Fibroblast of skin of abdomen (primary cell): ENCODE measurements around the gene BBS4.
"Not testable (repeated sequence)": the region's sequence is repeated elsewhere in the genome, so short reads cannot be mapped to it uniquely, and the experiment has no call there.

Source experiments
- DNase-seq: peaks from one replicate; pipeline ENCODE4 v3.0.0-alpha.2; 2013

The BBS4 gene

GRCh38 chr15:72700076-72700475 lies 14.1 kb downstream of the BBS4 start:
- DNase-seq = no peak

DNA sequence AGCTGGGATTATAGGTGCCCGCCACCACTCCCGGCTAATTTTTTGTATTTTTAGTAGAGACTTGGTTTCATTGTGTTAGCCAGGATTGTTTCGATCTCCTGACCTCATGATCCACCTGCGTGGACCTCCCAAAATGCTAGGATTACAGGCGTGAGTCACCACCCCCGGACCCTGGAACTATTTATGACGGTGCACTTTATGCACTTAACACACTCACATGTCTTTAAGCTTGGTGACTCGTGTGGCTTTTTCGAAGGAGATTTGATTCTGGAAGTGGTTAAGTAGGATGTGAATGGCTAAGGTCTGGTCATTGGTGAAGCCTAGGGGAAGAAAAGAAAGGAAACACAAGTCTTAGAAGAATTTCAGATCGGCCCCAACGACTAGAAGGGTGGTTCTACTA lies 20.3 kb downstream of the BBS4 start:
- peak; percentile 33 for DNase-seq

GRCh38 chr15:72708551-72709303 lies 22.7 kb downstream of the BBS4 start:
- peak; percentile 18 for DNase-seq

- peak; percentile 64 for DNase-seq
Observed at GRCh38 chr15:72722071-72722696, 36.2 kb downstream of the BBS4 start.

DNA sequence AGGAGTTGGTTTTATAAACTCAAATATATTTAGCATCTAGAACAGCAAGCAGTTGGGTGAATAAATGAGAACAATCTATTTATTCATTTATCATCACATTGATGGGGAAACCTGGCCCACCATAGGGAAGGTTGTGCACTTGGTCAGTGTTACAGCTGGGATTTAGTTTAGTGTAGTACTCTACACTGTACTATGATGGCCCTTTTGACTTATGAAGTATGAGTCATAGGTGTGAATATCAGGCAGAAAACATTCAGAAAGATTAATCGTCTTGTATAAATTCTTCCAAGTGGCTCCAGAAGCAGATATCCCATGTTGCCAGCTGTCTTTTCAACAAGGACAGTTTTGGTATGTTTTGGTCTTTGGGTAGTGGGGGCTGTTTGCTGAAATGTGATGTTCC lies 38.0 kb downstream of the BBS4 start:
- DNase-seq = no peak

DNA sequence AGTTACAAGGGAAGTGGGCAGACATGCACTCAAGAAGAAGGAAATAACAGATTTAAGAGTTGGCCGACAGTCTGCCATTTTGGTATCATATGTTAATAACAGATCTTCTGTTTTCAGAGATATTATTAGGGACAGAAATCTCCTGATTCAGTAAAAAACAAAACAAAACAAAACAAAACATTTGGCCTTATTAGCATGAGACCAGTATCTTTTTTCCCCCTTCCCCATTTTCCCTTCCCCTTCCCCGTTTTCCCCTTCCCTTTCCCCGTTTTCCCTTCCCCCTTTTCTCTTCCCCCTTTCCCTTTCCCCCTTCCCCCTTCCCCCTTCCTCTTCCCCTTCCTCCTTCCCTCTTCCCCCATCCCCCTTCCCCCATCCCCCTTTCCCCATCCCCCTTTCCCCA lies 39.4 kb downstream of the BBS4 start:
- no peak for DNase-seq

DNA sequence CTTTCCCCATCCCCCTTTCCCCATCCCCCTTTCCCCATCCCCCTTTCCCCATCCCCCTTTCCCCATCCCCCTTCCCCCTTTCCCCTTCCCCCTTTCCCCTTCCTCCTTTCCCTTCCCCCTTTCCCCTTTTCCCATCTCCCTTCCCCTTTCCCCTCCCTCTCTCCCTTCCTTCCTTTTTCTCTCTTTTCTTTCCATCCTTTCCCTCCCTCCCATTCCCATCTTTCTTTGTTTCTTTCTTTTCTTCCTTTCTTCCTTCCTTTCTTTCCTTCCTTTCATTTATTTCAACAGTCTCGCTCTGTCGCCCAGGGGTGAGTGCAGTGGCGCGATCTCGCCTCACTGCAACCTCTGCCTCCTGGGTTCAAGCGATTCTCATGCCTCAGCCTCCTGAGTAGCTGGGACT lies 39.8 kb downstream of the BBS4 start:
- not testable (repeated sequence) for DNase-seq

DNA sequence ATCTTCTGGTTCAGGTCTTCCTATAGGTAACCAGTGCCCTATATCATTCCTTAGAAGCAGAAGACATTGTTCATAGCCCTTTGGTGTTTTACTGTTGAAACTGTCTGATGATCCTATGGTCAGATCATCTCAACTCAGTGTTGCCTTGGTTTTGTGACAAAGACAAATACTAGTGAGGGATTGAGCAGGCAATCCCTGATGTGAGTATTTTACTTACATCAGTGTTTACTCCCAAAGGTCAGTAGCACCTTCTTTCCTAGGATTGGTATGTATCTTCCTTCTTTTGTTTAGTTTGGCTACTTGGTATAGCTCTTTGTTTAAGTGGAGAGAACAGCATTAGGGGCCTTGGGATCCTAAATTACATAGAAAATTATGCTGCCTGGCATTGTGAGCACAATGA lies 41.1 kb downstream of the BBS4 start:
- no peak for DNase-seq

DNA sequence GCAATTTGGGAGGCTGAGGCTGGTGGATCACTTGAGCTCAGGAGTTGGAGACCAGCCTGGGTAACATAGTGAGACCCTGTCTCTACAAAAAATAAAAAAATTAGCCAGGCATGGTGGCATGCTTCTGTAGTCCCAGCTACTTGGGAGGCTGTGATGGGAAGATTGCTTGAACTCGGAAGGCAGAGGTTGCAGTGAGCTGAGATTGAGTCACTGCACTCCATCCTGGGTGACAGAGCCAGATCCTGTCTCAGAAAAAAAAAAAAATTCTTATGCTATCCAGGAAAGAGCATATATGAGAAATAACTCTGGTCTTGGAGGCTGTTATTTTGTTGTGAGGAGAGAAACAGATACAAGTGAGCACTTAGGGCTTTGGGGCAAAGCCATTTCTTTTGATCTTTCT lies 42.2 kb downstream of the BBS4 start:
- DNase-seq = not testable (repeated sequence)

- no peak for DNase-seq
Observed at GRCh38 chr15:72728821-72729220, 42.8 kb downstream of the BBS4 start.

- no peak for DNase-seq
Observed at GRCh38 chr15:72732086-72732485, 46.1 kb downstream of the BBS4 start.

DNA sequence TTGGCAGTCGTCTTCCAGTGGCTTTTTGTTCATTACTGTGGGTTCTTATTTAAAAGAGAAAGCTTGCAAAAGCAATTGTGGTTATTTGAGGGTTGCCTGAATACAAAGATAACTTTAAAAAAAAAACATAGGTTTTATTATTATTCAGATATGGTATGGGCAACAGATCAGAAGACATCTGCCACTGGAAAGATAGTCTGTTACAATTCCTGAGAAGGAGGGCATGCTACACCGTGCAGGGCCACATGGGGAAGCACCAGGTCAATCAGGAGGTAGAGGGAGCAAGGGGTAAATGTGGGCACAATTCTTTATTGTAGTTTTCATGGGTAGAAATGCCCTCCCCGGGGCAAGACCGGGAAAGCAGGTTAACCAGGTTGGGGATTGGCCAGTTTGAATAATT lies 46.5 kb downstream of the BBS4 start:
- DNase-seq = no peak

DNA sequence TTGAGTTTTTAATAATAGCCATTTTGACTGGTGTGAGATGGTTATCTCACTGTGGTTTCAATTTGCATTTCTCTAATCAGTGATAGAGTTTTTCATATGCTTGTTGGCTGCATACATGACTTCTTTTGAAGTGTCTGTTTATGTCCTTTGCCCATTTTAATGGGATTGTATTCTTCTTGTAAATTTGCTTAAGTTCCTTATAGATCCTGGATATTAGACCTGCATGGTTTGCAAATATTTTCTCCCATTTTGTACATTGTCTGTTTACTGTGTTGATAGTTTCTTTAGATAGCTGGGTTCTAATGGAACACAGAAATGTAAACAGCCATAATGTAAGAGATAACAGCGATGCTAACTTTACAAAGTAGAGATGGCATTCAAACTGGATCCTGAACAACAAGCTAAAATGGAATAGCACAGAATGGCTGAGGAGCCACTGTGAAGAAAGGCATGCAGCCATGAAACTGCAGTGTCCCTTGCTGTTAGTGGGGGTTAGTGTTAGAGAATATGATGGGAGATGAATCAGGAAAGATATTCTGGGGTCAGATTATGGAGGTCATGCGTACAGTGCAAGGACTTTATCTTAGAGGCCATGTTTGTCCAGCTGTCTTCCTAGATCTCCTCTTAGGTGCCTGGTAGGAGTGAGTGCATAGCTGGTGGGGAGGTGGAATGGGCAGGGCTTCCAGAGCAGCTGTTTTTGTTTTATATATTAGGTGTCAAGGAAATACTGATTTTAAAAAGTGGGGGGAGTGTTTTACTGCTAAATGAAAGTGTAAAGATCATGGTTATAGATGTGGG lies 48.1 kb downstream of the BBS4 start:
- DNase-seq = no peak

- DNase-seq = no peak
Observed at GRCh38 chr15:72735111-72735510, 49.1 kb downstream of the BBS4 start.

DNA sequence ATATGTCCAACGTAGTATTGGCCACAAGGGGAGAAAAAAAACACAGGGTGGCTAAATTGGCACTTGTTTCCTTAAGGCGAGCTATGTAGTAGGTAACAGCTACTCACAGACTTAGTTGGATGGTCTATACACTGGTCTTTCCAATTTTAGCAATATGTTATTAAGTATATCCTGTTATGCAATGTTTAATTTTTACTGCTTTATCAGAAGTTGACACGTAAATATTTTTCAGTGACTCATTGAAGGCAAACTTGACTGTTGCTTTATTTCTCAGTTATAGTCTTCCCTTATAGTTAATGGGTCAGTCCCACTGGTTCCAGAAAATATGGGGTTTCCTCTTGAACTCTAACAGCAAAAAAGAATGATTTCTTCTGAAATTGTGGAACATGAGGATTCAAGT lies 51.1 kb downstream of the BBS4 start:
- DNase-seq = no peak

DNA sequence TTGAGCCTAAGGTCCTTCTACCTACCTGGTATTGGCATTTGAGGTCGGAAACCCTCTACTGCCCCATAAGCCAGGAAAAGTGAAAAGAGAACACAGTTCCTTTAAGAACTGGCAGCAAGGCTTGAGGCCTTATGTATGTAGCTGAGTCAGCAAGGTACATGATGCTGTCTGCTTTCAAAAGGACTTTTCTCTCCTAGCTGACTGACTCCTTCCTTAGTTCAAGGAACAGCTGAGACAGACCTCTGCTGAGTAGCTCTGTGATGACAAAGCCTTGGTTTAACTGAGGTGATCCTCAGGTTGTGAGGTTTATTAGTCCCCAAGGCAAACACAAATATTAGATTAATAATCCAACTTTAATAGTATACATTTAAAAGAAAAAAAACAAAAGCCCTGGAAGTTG lies 51.7 kb downstream of the BBS4 start:
- DNase-seq = no peak

GRCh38 chr15:72740219-72740618 lies 54.2 kb downstream of the BBS4 start:
- DNase-seq = no peak

DNA sequence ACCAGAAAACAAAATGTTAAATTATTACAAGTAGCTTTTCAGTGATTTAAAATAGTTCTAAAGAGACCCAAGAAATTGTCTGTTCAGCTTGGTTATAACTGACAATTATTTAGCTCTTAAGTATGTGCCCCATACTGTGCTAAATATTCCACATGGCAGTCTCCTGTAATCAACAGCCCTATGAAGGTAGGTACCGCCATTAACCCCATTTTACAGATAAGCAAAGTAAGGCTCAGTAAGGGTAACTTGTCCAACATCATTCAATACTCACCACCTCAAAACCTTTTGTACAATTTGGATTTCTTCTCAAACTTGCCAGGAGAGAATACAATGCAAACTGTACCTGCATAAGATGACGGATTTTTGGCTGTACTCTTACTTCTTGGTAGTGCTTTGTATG lies 63.7 kb downstream of the BBS4 start:
- DNase-seq = no peak

DNA sequence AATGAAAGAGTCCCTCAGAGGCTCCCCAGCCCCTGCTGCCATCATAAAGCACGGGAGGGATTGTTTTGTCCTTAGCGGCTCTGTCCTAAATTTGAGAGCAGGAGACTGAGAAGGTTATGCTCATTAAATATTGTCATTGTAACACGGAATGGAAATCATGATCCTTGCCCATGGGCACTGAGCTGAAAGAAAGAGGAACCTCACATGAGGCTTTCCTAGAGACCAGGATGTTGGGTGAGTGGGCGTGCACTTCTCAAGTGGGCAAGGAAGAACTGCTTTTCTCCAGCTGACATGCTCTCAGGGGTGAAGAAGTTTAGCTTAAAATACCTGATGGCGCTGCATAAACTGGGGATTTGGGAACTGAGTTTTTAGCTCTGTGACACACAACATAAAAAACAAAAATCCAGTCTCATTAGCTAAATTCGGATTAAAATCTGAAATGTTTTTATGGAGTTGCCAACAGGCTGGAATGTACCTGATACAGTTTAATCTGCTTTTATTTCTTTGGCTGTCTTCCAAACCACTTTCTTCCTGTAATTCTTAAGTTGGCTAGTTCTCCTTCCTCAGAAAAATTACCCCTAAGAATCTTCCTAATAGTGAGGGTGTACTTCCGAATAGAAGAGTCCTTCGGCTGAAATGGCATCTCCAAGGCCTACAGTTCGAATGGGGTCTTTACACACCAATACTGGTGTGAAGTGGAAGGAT lies 65.9 kb downstream of the BBS4 start:
- no peak for DNase-seq

GRCh38 chr15:72754096-72754495 lies 68.1 kb downstream of the BBS4 start:
- DNase-seq = no peak

GRCh38 chr15:72758182-72758581 lies 72.2 kb downstream of the BBS4 start:
- peak; percentile 97 for DNase-seq

DNA sequence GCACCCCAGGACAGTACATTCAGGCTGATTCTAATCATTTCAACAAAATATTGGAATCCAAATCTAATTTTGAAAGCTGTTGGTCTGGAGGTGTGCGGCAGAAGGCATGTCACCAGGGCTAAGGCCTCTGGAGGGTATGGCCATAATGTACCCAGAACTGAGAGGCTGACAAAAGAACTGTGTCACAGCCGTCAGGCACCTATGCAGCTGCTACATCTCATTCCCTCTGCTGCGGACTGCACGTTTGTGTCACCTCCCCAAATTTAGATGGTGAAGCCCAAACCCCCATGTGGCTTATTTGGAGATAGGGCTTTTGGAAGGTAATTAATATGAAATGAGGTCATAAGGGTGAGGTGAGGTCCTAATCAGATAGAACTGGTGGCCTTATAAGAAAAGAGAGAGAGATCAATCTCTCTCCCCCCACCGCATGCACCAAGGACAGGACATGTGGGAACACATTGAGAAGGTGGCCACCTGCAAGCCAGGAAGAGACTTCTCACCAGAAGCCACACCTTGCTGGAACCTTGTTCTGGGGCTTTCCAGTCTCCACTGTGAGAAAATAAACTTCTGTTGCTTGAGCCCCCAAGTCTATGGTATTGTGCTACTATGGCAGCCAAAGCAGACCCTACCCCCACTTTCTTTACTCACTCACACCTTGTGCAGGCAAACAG lies 74.7 kb downstream of the BBS4 start:
- DNase-seq = no peak

DNA sequence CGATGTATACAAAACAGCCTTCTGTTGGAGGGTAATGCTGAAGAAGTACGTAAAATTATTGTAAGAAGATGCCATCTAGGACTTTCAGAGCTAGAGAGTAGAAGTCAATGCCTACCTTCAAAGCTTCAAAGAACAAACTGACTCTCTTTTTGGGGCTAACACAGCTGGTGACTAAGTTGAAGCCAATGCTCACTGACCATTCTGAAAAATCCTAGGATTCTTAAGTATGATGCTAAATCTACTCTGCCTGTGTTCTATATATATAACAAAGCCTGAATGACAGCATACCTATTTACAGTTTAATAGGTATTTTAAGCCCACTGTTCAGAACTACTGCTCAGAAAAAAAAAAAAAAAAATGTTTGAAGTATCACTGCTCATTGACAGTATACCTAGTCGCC lies 78.6 kb downstream of the BBS4 start:
- no peak for DNase-seq
